ENCODE results near the gene SIPA1.

SIPA1 gene

DNA sequence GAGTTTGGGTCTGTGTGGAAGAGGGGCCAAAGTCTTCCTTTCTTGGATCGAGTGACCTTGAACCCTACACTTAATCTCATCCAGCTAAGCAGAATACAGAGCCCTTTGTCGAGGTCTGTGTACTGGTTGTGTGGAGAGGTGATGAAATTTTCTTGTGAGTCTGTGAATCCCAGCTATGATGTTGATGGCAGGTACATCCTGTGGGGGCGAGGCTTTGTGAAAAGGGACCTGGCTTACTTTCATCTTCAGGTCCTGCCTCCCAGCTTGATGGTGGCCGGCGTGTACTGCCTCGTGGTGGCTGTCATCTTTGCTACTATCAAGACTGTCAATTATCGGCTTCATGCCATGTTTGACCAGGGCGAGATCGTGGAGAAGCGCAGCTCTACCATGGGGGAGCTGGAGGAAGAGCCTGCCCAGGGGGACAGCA lies 21.3 kb upstream of the SIPA1 start:
- H3K36me3 ChIP-seq (ENCODE audit: low read depth) = peaks cover 32% of the 10 kb centered on the region

DNA sequence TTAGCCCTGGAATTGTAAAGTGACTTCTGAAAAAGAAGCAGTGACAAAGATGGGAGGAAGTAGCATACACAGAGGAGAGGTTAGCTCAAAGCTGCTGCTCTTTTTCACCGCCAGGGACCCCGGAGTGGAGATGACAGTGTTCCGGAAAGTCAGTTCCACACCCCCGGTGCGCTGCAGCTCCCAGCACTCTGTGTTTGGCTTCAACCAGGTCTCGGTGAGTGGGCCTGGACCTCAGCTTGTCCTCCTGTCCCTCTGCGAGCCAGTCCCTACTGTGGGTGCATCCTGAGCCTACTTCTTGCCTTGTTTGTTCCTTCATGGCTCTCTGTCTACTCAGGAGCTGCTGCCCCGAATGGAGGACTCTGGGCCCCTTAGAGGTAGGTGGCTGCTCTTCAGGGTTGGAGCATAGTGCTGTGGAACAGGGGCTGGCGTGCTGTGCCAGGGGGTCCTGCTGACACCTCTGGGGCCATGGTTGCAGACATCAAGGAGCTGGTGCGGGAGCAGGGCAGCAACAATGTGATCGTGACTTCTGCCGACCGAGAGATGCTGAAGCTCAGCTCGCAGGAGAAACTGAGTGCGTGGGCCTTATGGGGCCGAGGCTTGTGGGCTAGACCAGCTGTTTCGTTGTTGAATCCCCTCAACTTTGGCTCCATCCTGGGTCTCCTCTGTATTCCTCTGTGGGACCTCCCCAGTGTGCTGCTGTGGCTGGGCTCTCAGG lies 20.6 kb upstream of the SIPA1 start:
- Histone ChIP-seq H3K9me3 (ENCODE audit: severe bottlenecking) (no peaks in the 10 kb centered on the region), H3K27ac (ENCODE audit: poor library complexity, severe bottlenecking) (no peak overlapping the region), H3K4me1 (ENCODE audit: insufficient read depth, poor library complexity, severe bottlenecking) (no peaks in the 10 kb centered on the region), H3K27me3 (ENCODE audit: insufficient read depth, poor library complexity, severe bottlenecking) (no peaks in the 10 kb centered on the region), H3K4me3 (ENCODE audit: severe bottlenecking) (no peak overlapping the region), H3K36me3 (ENCODE audit: low read depth) (peaks cover 39% of the 10 kb centered on the region)
- no peak for DNase-seq (ENCODE audit: low spot score)
- no peak for ATAC-seq (ENCODE audit: low read depth)
- TF ChIP-seq, protein P1, sequence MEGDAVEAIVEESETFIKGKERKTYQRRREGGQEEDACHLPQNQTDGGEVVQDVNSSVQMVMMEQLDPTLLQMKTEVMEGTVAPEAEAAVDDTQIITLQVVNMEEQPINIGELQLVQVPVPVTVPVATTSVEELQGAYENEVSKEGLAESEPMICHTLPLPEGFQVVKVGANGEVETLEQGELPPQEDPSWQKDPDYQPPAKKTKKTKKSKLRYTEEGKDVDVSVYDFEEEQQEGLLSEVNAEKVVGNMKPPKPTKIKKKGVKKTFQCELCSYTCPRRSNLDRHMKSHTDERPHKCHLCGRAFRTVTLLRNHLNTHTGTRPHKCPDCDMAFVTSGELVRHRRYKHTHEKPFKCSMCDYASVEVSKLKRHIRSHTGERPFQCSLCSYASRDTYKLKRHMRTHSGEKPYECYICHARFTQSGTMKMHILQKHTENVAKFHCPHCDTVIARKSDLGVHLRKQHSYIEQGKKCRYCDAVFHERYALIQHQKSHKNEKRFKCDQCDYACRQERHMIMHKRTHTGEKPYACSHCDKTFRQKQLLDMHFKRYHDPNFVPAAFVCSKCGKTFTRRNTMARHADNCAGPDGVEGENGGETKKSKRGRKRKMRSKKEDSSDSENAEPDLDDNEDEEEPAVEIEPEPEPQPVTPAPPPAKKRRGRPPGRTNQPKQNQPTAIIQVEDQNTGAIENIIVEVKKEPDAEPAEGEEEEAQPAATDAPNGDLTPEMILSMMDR (IDR thresholded peaks at IDR 0.05; ENCODE audit: poor library complexity, severe bottlenecking) = no peak

More for the DNA sequence above, 21.3 kb upstream of the SIPA1 start:
- Histone ChIP-seq H3K4me3 (ENCODE audit: severe bottlenecking) (peak overlapping the region; percentile 66), H3K9me3 (ENCODE audit: severe bottlenecking) (no peaks in the 10 kb centered on the region), H3K27me3 (ENCODE audit: insufficient read depth, poor library complexity, severe bottlenecking) (no peaks in the 10 kb centered on the region), H3K27ac (ENCODE audit: poor library complexity, severe bottlenecking) (peak overlapping the region; percentile 81), H3K4me1 (ENCODE audit: insufficient read depth, poor library complexity, severe bottlenecking) (no peaks in the 10 kb centered on the region)
- TF ChIP-seq, protein P1 (IDR thresholded peaks at IDR 0.05; ENCODE audit: poor library complexity, severe bottlenecking) = no peak
- ATAC-seq (ENCODE audit: low read depth) (no peak), DNase-seq (ENCODE audit: low spot score) (no peak)

DNA sequence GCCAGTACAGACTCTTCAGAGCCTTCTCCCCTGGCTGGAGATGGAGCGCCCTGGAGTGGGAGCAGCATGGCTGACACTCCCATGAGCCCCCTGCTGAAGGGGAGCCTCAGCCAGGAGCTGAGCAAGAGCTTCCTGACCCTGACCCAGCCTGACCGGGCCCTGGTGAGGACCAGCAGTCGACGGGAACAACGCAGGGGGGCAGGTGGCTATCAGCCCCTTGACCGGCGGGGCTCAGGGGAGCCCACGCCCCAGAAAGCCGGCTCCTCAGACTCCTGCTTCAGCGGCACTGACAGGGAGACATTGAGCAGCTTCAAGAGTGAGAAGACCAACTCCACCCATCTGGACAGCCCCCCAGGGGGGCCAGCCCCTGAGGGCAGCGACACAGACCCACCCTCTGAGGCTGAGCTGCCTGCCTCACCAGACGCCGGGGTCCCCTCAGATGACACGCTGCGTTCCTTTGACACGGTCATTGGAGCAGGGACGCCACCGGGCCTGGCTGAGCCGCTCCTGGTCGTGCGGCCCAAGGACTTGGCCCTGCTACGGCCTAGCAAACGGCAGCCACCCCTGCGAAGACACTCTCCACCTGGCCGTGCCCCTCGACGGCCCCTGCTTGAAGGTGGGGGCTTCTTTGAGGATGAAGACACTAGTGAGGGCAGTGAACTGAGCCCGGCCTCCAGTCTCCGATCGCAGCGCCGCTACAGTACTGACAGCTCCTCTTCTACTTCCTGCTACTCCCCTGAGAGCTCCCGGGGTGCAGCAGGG lies 19.7 kb upstream of the SIPA1 start:
- ATAC-seq (ENCODE audit: low read depth) (no peak), DNase-seq (ENCODE audit: low spot score) (no peak)
- Histone ChIP-seq H3K4me1 (ENCODE audit: insufficient read depth, poor library complexity, severe bottlenecking) (no peaks in the 10 kb centered on the region), H3K4me3 (ENCODE audit: severe bottlenecking) (no peak overlapping the region), H3K27ac (ENCODE audit: poor library complexity, severe bottlenecking) (no peak overlapping the region), H3K36me3 (ENCODE audit: low read depth) (peaks cover 48% of the 10 kb centered on the region), H3K27me3 (ENCODE audit: insufficient read depth, poor library complexity, severe bottlenecking) (no peaks in the 10 kb centered on the region), H3K9me3 (ENCODE audit: severe bottlenecking) (no peaks in the 10 kb centered on the region)
- TF ChIP-seq, protein P1 (IDR thresholded peaks at IDR 0.05; ENCODE audit: poor library complexity, severe bottlenecking) = no peak

DNA sequence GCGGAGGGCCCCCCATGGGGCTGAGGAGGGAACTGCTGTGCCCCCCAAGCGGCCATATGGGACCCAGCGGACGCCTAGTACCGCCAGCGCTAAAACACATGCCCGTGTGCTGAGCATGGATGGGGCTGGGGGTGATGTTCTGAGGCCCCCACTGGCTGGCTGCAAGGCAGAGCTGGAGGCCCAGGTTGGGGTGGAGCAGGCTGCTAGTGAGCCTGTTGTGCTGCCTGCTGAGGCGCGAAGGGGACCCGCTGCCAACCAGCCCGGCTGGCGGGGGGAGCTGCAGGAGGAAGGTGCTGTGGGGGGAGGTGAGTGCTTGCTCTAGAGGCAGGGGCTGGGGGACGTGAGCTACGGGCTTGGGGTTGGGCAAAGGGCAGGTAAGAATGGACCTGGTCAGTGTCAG lies 19.1 kb upstream of the SIPA1 start:
- DNase-seq (ENCODE audit: low spot score) (no peak), ATAC-seq (ENCODE audit: low read depth) (no peak)
- Histone ChIP-seq H3K4me3 (ENCODE audit: severe bottlenecking) (no peak overlapping the region), H3K9me3 (ENCODE audit: severe bottlenecking) (no peaks in the 10 kb centered on the region), H3K27ac (ENCODE audit: poor library complexity, severe bottlenecking) (no peak overlapping the region), H3K36me3 (ENCODE audit: low read depth) (peaks cover 51% of the 10 kb centered on the region), H3K27me3 (ENCODE audit: insufficient read depth, poor library complexity, severe bottlenecking) (no peaks in the 10 kb centered on the region), H3K4me1 (ENCODE audit: insufficient read depth, poor library complexity, severe bottlenecking) (no peaks in the 10 kb centered on the region)
- TF ChIP-seq, protein P1 (IDR thresholded peaks at IDR 0.05; ENCODE audit: poor library complexity, severe bottlenecking) = no peak

All from RWPE2 (cell line).